GM12878 (cell line): ENCODE measurements around the gene ERFL. TPM values are rescaled to one million over a fixed set of nuclear protein-coding genes. Genes with fewer than 3 reads are reported as not detected.

Source experiments
- ATAC-seq: fragments of 200-7000 bp; cut with Tn5 transposase; 3 replicates; pipeline ENCODE4 v1.9.1; 2020; ENCODE audit warnings: mild to moderate bottlenecking, moderate library complexity
- BruUV-seq: library from RNA; stranded (reverse); fragments of 400-500 nt; replicated peaks from 2 replicates; lab custom pipeline; 2021; lab: Mats Ljungman, UMichigan
- CTCF ChIA-PET: fragments of 300-600 bp; sonication (Branson Sonifier 250); formaldehyde crosslinking; extraction: SDS; loops from one replicate; lab custom pipeline; 2021; ENCODE audit warnings: inconsistent platforms; lab: Yijun Ruan, JAX
- POLR2A ChIA-PET: fragments of 350-600 bp; formaldehyde crosslinking; extraction: SDS; loops from one replicate; lab custom pipeline; 2021; ENCODE audit warnings: inconsistent platforms; lab: Charles Lee
- RAD21 ChIA-PET: fragments of 300-600 bp; sonication (Branson Sonifier 250); formaldehyde crosslinking; loops from one replicate; lab custom pipeline; 2023; ENCODE audit warnings: antibody characterized with exemption; ENCODE audit not compliant: unreplicated experiment; lab: Charles Lee
- SMC1A ChIA-PET: fragments of 300-600 bp; sonication (Branson Sonifier 250); formaldehyde crosslinking; loops from one replicate; lab custom pipeline; 2023; ENCODE audit not compliant: unreplicated experiment, uncharacterized antibody; lab: Charles Lee
- DNase-seq: peaks from one replicate; pipeline ENCODE4 v3.0.0-alpha.2; 2011; ENCODE audit warnings: low read depth, low spot score
- FAIRE-seq: peaks from 3 replicates; lab custom pipeline; 2011; peaks lifted over from hg19 to GRCh38; lab: Jason Lieb, UNC
- H2AFZ ChIP-seq: 2 replicates; pipeline ENCODE4 v1.6.0; 2011; ENCODE audit warnings: low read depth, low read length, control low read depth; ENCODE audit not compliant: control insufficient read depth
- H3K27ac ChIP-seq: 2 replicates; pipeline ENCODE4 v1.5.1; 2011; ENCODE audit warnings: control low read depth; ENCODE audit not compliant: control insufficient read depth, insufficient read depth
- H3K27me3 ChIP-seq, 2 experiments: replicated peaks in 1 of 2; 2 replicates each; pipeline versions ENCODE4 v1.6.0 to v1.6.1; 2011; ENCODE audit warnings: low read length in 1 of 2; ENCODE audit not compliant: control insufficient read depth in 2 of 2, insufficient read depth in 2 of 2
- H3K36me3 ChIP-seq, 2 experiments: 2 replicates each; pipeline ENCODE4 v1.5.1; 2011; ENCODE audit warnings: low read length in 1 of 2; ENCODE audit not compliant: control insufficient read depth in 2 of 2, insufficient read depth in 2 of 2
- H3K4me1 ChIP-seq: 2 replicates; pipeline ENCODE4 v1.6.1; 2011; ENCODE audit warnings: mild to moderate bottlenecking, low read length, moderate library complexity, mixed read lengths; ENCODE audit not compliant: control insufficient read depth, insufficient read depth
- H3K4me2 ChIP-seq: 2 replicates; pipeline ENCODE4 v1.6.0; 2011; ENCODE audit warnings: control low read depth; ENCODE audit not compliant: control insufficient read depth, insufficient read depth
- H3K4me3 ChIP-seq: fragments of 200-600 bp; sonication (generic); 2 replicates; pipeline ENCODE4 v1.5.1; 2016
- H3K79me2 ChIP-seq: 2 replicates; pipeline ENCODE4 v1.6.0; 2011; ENCODE audit warnings: low read length; ENCODE audit not compliant: control insufficient read depth, insufficient read depth
- H3K9ac ChIP-seq: 2 replicates; pipeline ENCODE4 v1.8.0; 2011; ENCODE audit warnings: low read length, control low read depth, mixed read lengths; ENCODE audit not compliant: control insufficient read depth, insufficient read depth
- H3K9me3 ChIP-seq: replicated peaks from 3 replicates; pipeline ENCODE4 v1.5.1; 2011; ENCODE audit warnings: mild to moderate bottlenecking, low read length; ENCODE audit not compliant: control insufficient read depth, insufficient read depth
- H4K20me1 ChIP-seq: 2 replicates; pipeline ENCODE4 v1.6.0; 2011; ENCODE audit not compliant: control insufficient read depth, insufficient read depth
- CBX5 ChIP-seq: sonication (generic); IDR thresholded peaks from 2 replicates; pipeline ENCODE4 v1.6.1; 2016; ENCODE audit warnings: low read depth, moderate library complexity, mild to moderate bottlenecking, inconsistent platforms
- CEBPB ChIP-seq, 2 experiments: fragments of 150-350 bp in 1 of 2; IDR thresholded peaks; 2 replicates each; pipeline ENCODE4 v1.6.1; 2012 to 2014; ENCODE audit warnings: low read depth in 2 of 2, low read length in 2 of 2, borderline replicate concordance in 1 of 2, inconsistent platforms in 1 of 2
- KLF5 ChIP-seq: fragments of 450-650 bp; IDR thresholded peaks from 2 replicates; pipeline ENCODE4 v1.6.1; 2014; ENCODE audit warnings: mild to moderate bottlenecking; ENCODE audit not compliant: partially characterized antibody
- NFXL1 ChIP-seq: fragments of 450-650 bp; IDR thresholded peaks from 2 replicates; pipeline ENCODE4 v1.6.1; 2017; ENCODE audit warnings: antibody characterized with exemption, mild to moderate bottlenecking, borderline replicate concordance
- NKRF ChIP-seq: fragments of 450-650 bp; conservative IDR thresholded peaks from 2 replicates; pipeline ENCODE4 v1.6.1; 2017; ENCODE audit warnings: mild to moderate bottlenecking, moderate library complexity
- PAX5 ChIP-seq: IDR thresholded peaks from 2 replicates; pipeline ENCODE4 v1.6.1; 2011; ENCODE audit warnings: low read depth, low read length, borderline replicate concordance
- STAT1 ChIP-seq: fragments of 450-650 bp; conservative IDR thresholded peaks from 2 replicates; pipeline ENCODE4 v1.6.1; 2014; ENCODE audit warnings: antibody characterized with exemption, mild to moderate bottlenecking
- TCF12 ChIP-seq: IDR thresholded peaks from 2 replicates; pipeline ENCODE4 v1.6.1; 2011; ENCODE audit warnings: low read depth, mild to moderate bottlenecking, low read length
- ZNF384 ChIP-seq: IDR thresholded peaks from 2 replicates; pipeline ENCODE4 v1.6.1; 2012; ENCODE audit warnings: low read depth, mild to moderate bottlenecking, low read length, improper control_type of control experiment, borderline replicate concordance
- WGBS: methylation state at CpG from one replicate; pipeline ENCODE4 v1.1.6; 2016; ENCODE audit warnings: low lambda C conversion rate; ENCODE audit not compliant: insufficient replicate concordance, insufficient coverage; ENCODE audit errors: missing lambda C conversion rate; 5-methylcytosine and 5-hydroxymethylcytosine counted together
- in situ Hi-C: fragments of 300-500 bp; cut with MboI; formaldehyde crosslinking; loops from 9 replicates; pipeline ENCODE4 v1.14.3; 2018; ENCODE audit warnings: mixed read lengths
- intact Hi-C: fragments of 100-400 bp; cut with micrococcal nuclease; formaldehyde crosslinking; loops from one replicate; pipeline ENCODE4 v1.14.2; 2022; ENCODE audit not compliant: unreplicated experiment
- polyA plus RNA-seq, 11 experiments: library from polyadenylated mRNA; depleted of rRNA in 4 of 11; unstranded in 6 of 11; stranded (reverse) in 5 of 11; fragments of >200 nt; fragmentation: Nextera tagmentation in 4 of 11; fragmentation: Illumina TruSeq in 1 of 11; extraction: Ambion mirVana in 4 of 11; extraction: Trizol in 1 of 11; gene quantifications; 1 replicate in 1 of 11; 2 replicates in 10 of 11; pipeline versions ENCODE4 v1.2.1 to v1.2.3, GENCODE V29; 2011 to 2016; ENCODE audit warnings: inconsistent platforms in 2 of 11, missing spikeins in 2 of 11, low read depth in 1 of 11
- total RNA-seq, 4 experiments: library from RNA; depleted of rRNA in 3 of 4; stranded (reverse); fragments of >200 nt in 3 of 4; fragmentation: Illumina TruSeq in 1 of 4; extraction: Trizol in 1 of 4; gene quantifications; 2 replicates each; pipeline versions ENCODE4 v1.2.1 to v1.2.3, GENCODE V29; 2013 to 2021
- TF ChIP-seq, protein P1 (sequence below): IDR thresholded peaks from 2 replicates; pipeline ENCODE4 v1.6.1; 2011; ENCODE audit warnings: borderline replicate concordance, low read depth, mild to moderate bottlenecking, moderate library complexity, low read length; ENCODE audit not compliant: insufficient read depth, poor library complexity, severe bottlenecking

ERFL gene
- total and polyA plus RNA-seq, 10 of the 15 experiments (the other 5 are each of a cell fraction or from before 2014, with no cell fraction given) = 0.04 to 0.10 (median 0.05) TPM; not detected in 7

- TF ChIP-seq NFXL1 (no peak), KLF5 (no peak)
Measured at GRCh38 chr19:41936961-41937360, 8.7 kb upstream of the ERFL start (continued).

DNA sequence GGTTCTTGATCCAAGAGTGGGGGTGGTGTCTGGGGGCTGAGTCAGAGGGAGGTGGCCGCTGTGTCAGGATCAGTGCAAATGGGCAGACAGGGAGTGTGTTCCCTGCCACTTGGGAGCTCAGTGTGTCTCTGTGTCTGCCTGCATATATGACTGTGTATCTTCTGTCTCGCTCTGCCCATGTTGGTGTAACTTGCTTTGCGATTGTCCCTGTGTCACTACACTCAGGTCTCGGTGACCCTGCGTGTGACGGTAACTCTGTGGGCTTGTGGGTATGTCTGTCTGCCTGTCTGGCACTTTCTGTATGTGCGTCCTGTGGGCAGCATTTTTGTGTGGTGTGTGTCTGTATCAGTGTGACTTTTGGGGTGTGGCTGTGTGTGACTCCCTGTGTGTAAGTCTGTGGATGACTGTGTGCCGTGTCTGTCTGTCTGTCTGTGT, 8.2 kb upstream of the ERFL start:
- intact Hi-C loops (no loop called here), in situ Hi-C loops (loop anchor here (25.0 kb wide), 1 partner anchor 1826 kb away; the partner anchor contains the start of gene SMG9)
- H3K4me2 ChIP-seq = no peak overlapping the region
- no peak overlapping the region for H3K9ac ChIP-seq
- ATAC-seq (no peak), DNase-seq (no peak), FAIRE-seq (no peak)
- SMC1A ChIA-PET = interaction anchor here (1.5 to 1.6 kb wide), 2 partner anchors 9 to 63 kb away, joined by 4 read pairs; no protein-coding TSS in a partner anchor
- no TSS peak for BruUV-seq
- H4K20me1 ChIP-seq = no peaks in the 10 kb centered on the region
- H3K36me3 ChIP-seq = no peaks in the 10 kb centered on the region
- H2AFZ ChIP-seq = no peak overlapping the region
- H3K4me3 ChIP-seq = no peak overlapping the region
- H3K27me3 ChIP-seq = peaks cover 0 to 3% of the 10 kb centered on the region in 2 experiments; a peak in 2 of 4 replicates
- H3K27ac ChIP-seq = no peak overlapping the region
- CTCF ChIA-PET = interaction anchor here (0.6 to 2.3 kb wide), 6 partner anchors 9 to 72 kb away, joined by 3 to 17 read pairs (median 4); no protein-coding TSS in a partner anchor
- POLR2A ChIA-PET = interaction anchor here (0.6 kb wide), 1 partner anchor 37 kb away, joined by 4 read pairs; no protein-coding TSS in a partner anchor
- H3K9me3 ChIP-seq = no peaks in the 10 kb centered on the region
- H3K79me2 ChIP-seq = no peaks in the 10 kb centered on the region
- WGBS = 37% methylated on average over 8 of the region's 8 CpGs
- no peak for TF ChIP-seq NKRF
- no peak for TF ChIP-seq CEBPB (IDR thresholded peaks at IDR 0.05; ENCODE audit: borderline replicate concordance in 1 of 2, low read depth in 2 of 2, low read length in 2 of 2)
- TF ChIP-seq TCF12 = no peak
- TF ChIP-seq ZNF384 = no peak
- TF ChIP-seq PAX5 = no peak
- TF ChIP-seq STAT1 = no peak
- TF ChIP-seq CBX5 = no peak
- TF ChIP-seq, protein P1, sequence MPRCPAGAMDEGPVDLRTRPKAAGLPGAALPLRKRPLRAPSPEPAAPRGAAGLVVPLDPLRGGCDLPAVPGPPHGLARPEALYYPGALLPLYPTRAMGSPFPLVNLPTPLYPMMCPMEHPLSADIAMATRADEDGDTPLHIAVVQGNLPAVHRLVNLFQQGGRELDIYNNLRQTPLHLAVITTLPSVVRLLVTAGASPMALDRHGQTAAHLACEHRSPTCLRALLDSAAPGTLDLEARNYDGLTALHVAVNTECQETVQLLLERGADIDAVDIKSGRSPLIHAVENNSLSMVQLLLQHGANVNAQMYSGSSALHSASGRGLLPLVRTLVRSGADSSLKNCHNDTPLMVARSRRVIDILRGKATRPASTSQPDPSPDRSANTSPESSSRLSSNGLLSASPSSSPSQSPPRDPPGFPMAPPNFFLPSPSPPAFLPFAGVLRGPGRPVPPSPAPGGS = peak; percentile 29
- RAD21 ChIA-PET = interaction anchor here (2.1 kb wide), 1 partner anchor 63 kb away, joined by 6 read pairs; no protein-coding TSS in a partner anchor
- H3K4me1 ChIP-seq = peaks cover 28% of the 10 kb centered on the region
